ENCODE results near the gene TBC1D21. TPM values are rescaled to one million over a fixed set of nuclear protein-coding genes. Genes with fewer than 3 reads are reported as not detected.
A peak's percentile ranks its signal among the peaks of the same experiment; 100 is the strongest.
"Not testable (repeated sequence)": the region's sequence is repeated elsewhere in the genome, so short reads cannot be mapped to it uniquely, and the experiment has no call there.

TBC1D21 gene
- total and polyA plus RNA-seq, 9 donors: not detected

GRCh38 chr15:73937726-73938125 lies 64.4 kb downstream of the TBC1D21 start:
- peaks cover 10% of the 10 kb centered on the region for H3K4me1 ChIP-seq (ENCODE audit: insufficient read depth)

GRCh38 chr15:73938516-73938915 lies 65.2 kb downstream of the TBC1D21 start:
- peak in 1 of 5 donors; percentile 26 for DNase-seq
- H3K4me3 ChIP-seq; intact Hi-C loops (cut with DNase I); H3K4me1 ChIP-seq (ENCODE audit: insufficient read depth); H3K27ac ChIP-seq; H3K36me3 ChIP-seq; H3K9me3 ChIP-seq; H3K27me3 ChIP-seq: not testable (repeated sequence)
- WGBS, 3 donors: 97 to 99% (median 98%) methylated on average over 8 of the region's 8 CpGs

More at GRCh38 chr15:73937726-73938125, 64.4 kb downstream of the TBC1D21 start:
- no peaks in the 10 kb centered on the region for H3K36me3 ChIP-seq
- H3K27me3 ChIP-seq: no peaks in the 10 kb centered on the region
- TF ChIP-seq EP300 (IDR thresholded peaks at IDR 0.05) (no peak), CTCF (IDR thresholded peaks at IDR 0.05) (no peak), POLR2A (IDR thresholded peaks at IDR 0.05) (no peak)
- H3K9me3 ChIP-seq: no peaks in the 10 kb centered on the region
- WGBS, 3 donors: 96 to 98% (median 97%) methylated on average over 11 of the region's 11 CpGs
- no peak overlapping the region for H3K27ac ChIP-seq
- intact Hi-C loops (cut with DNase I): no loop called here
- no peak overlapping the region for H3K4me3 ChIP-seq
- DNase-seq: no peak

Other genes starting within 250 kb of the TBC1D21 start
- gene NPTN, start 240.2 kb upstream of the TBC1D21 start, total RNA-seq: 10 to 100 TPM; 39.2 to 97.7 (median 80.6) TPM
- gene NPTN, start 240.2 kb upstream of the TBC1D21 start, polyA plus RNA-seq: 100 to 1,000 TPM in 1 of 2 donors, 10 to 100 TPM in 1; 93.8 to 245 TPM
- gene CD276, start 189.2 kb upstream of the TBC1D21 start, total RNA-seq: 10 to 100 TPM; 22.5 to 66.5 (median 53.7) TPM
- gene CD276, start 189.2 kb upstream of the TBC1D21 start, polyA plus RNA-seq: 10 to 100 TPM; 38.7 to 69.2 TPM
- 10 to 100 TPM in 6 of 7 donors, 1 to 10 TPM in 1; 4.9 to 86.3 (median 32.6) TPM for gene INSYN1, start 120.2 kb upstream of the TBC1D21 start, total RNA-seq
- 10 to 100 TPM in 1 of 2 donors, under 1 TPM in 1; 0.43 to 11.9 TPM for gene INSYN1, start 120.2 kb upstream of the TBC1D21 start, polyA plus RNA-seq
- 10 to 100 TPM; 10.1 to 33.8 (median 19.9) TPM for gene LOXL1, start 52.9 kb downstream of the TBC1D21 start, total RNA-seq
- 10 to 100 TPM; 16.1 to 17.0 TPM for gene LOXL1, start 52.9 kb downstream of the TBC1D21 start, polyA plus RNA-seq
- gene STOML1, start 118.7 kb downstream of the TBC1D21 start, total RNA-seq: 10 to 100 TPM in 5 of 7 donors, 1 to 10 TPM in 2; 6.0 to 22.9 (median 13.3) TPM
- 10 to 100 TPM in 1 of 2 donors, 1 to 10 TPM in 1; 2.1 to 12.1 TPM for gene STOML1, start 118.7 kb downstream of the TBC1D21 start, polyA plus RNA-seq
- 10 to 100 TPM; 37.4 to 60.8 (median 51.7) TPM for gene PML, start 121.2 kb downstream of the TBC1D21 start, total RNA-seq
- gene PML, start 121.2 kb downstream of the TBC1D21 start, polyA plus RNA-seq: 10 to 100 TPM; 20.7 to 26.0 TPM
- under 1 TPM in 2 of 7 donors, not detected in 5; 0.37 to 0.48 TPM for gene GOLGA6A, start 209.0 kb downstream of the TBC1D21 start, total RNA-seq
- under 1 TPM in 1 of 2 donors, not detected in 1; 0.04 TPM for gene GOLGA6A, start 209.0 kb downstream of the TBC1D21 start, polyA plus RNA-seq

Data from ovary (tissue), 9 donors.